ENCODE data around the gene S1PR3.
"Not testable (repeated sequence)": the region's sequence is repeated elsewhere in the genome, so short reads cannot be mapped to it uniquely, and the experiment has no call there.

The S1PR3 gene

GRCh38 chr9:88991066-88992034 is at the start of gene S1PR3:
S1PR3 (plus strand) TSS chr9:88991468; CDS start chr9:89001201, 9,733 bp downstream.
- in situ Hi-C loops (cut with MboI; ENCODE audit: low sequenced_read_pairs), result no loop called here

- in situ Hi-C loops (cut with MboI; ENCODE audit: low sequenced_read_pairs), result not testable (repeated sequence)
Measured at GRCh38 chr9:88941586-88941985, 49.7 kb upstream of the S1PR3 start.

- in situ Hi-C loops (cut with MboI; ENCODE audit: low sequenced_read_pairs), result no loop called here
Measured at GRCh38 chr9:88942411-88942810, 48.9 kb upstream of the S1PR3 start.

- in situ Hi-C loops (cut with MboI; ENCODE audit: low sequenced_read_pairs), result no loop called here
Measured at GRCh38 chr9:88945636-88946333, 45.5 kb upstream of the S1PR3 start.

- in situ Hi-C loops (cut with MboI; ENCODE audit: low sequenced_read_pairs), result no loop called here
Measured at GRCh38 chr9:88947581-88948573, 43.4 kb upstream of the S1PR3 start.

- in situ Hi-C loops (cut with MboI; ENCODE audit: low sequenced_read_pairs), result no loop called here
Measured at GRCh38 chr9:88949425-88949824, 41.8 kb upstream of the S1PR3 start.

GRCh38 chr9:88949961-88950340 is 41.3 kb upstream of the S1PR3 start:
- in situ Hi-C loops (cut with MboI; ENCODE audit: low sequenced_read_pairs), result no loop called here

- in situ Hi-C loops (cut with MboI; ENCODE audit: low sequenced_read_pairs), result no loop called here
Measured at GRCh38 chr9:88950341-88951154, 40.7 kb upstream of the S1PR3 start.

- in situ Hi-C loops (cut with MboI; ENCODE audit: low sequenced_read_pairs), result no loop called here
Measured at GRCh38 chr9:88951155-88951542, 40.1 kb upstream of the S1PR3 start.

GRCh38 chr9:88952086-88952615 is 39.1 kb upstream of the S1PR3 start:
- in situ Hi-C loops (cut with MboI; ENCODE audit: low sequenced_read_pairs), result no loop called here

- in situ Hi-C loops (cut with MboI; ENCODE audit: low sequenced_read_pairs), result no loop called here
Measured at GRCh38 chr9:88952976-88953375, 38.3 kb upstream of the S1PR3 start.

- in situ Hi-C loops (cut with MboI; ENCODE audit: low sequenced_read_pairs), result no loop called here
Measured at GRCh38 chr9:88953381-88954029, 37.8 kb upstream of the S1PR3 start.

GRCh38 chr9:88954066-88954465 is 37.2 kb upstream of the S1PR3 start:
- in situ Hi-C loops (cut with MboI; ENCODE audit: low sequenced_read_pairs), result no loop called here

GRCh38 chr9:88957526-88957925 is 33.7 kb upstream of the S1PR3 start:
- in situ Hi-C loops (cut with MboI; ENCODE audit: low sequenced_read_pairs), result no loop called here

GRCh38 chr9:88959727-88960469 is 31.4 kb upstream of the S1PR3 start:
- in situ Hi-C loops (cut with MboI; ENCODE audit: low sequenced_read_pairs), result no loop called here

- in situ Hi-C loops (cut with MboI; ENCODE audit: low sequenced_read_pairs), result no loop called here
Measured at GRCh38 chr9:88960632-88961031, 30.6 kb upstream of the S1PR3 start.

GRCh38 chr9:88965473-88965872 is 25.8 kb upstream of the S1PR3 start:
- in situ Hi-C loops (cut with MboI; ENCODE audit: low sequenced_read_pairs), result no loop called here

GRCh38 chr9:88966894-88967676 is 24.2 kb upstream of the S1PR3 start:
- in situ Hi-C loops (cut with MboI; ENCODE audit: low sequenced_read_pairs), result no loop called here
